Measurements from ENCODE around the gene BABAM2. TPM values are rescaled to one million over a fixed set of nuclear protein-coding genes. Genes with fewer than 3 reads are reported as not detected.

Gene BABAM2
- total RNA-seq, 3 donors from 2014 or later = 34.8 to 42.4 (median 41.3) TPM

- H3K9me3 ChIP-seq = no peaks in the 10 kb centered on the region
- intact Hi-C loops (cut with DNase I, micrococcal nuclease) = no loop called here
- TF ChIP-seq, protein P1, sequence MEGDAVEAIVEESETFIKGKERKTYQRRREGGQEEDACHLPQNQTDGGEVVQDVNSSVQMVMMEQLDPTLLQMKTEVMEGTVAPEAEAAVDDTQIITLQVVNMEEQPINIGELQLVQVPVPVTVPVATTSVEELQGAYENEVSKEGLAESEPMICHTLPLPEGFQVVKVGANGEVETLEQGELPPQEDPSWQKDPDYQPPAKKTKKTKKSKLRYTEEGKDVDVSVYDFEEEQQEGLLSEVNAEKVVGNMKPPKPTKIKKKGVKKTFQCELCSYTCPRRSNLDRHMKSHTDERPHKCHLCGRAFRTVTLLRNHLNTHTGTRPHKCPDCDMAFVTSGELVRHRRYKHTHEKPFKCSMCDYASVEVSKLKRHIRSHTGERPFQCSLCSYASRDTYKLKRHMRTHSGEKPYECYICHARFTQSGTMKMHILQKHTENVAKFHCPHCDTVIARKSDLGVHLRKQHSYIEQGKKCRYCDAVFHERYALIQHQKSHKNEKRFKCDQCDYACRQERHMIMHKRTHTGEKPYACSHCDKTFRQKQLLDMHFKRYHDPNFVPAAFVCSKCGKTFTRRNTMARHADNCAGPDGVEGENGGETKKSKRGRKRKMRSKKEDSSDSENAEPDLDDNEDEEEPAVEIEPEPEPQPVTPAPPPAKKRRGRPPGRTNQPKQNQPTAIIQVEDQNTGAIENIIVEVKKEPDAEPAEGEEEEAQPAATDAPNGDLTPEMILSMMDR (IDR thresholded peaks at IDR 0.05) = no peak
- no peak for ATAC-seq
- no peak overlapping the region for H3K4me3 ChIP-seq
- H3K4me1 ChIP-seq (ENCODE audit: low read depth) = peaks cover 19% of the 10 kb centered on the region
- no peaks in the 10 kb centered on the region for H3K36me3 ChIP-seq (ENCODE audit: low read depth)
- DNase-seq = no peak
Observed at GRCh38 chr2:28225473-28226080, 335.0 kb downstream of the BABAM2 start.

DNA sequence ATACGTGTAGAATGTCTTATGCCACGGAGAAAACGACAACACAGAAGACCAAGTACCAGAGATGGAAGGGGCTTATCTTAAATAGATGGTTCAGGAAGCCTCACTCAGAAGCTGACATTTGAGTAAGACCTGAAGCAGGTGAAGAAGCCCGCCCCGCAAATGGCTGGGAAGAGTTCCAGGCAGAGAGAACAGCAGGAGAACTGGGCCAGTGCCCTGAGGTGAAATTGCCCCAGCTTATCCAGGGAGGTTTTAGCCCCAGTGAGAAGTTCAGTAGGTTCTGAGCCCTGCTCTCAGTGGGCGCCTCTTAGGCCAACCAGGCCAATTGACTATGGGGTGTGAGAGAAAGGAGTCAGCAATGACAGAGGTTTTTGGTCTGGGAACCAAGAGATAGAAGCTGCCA, 336.0 kb downstream of the BABAM2 start:
- Histone ChIP-seq H3K9me3 (no peaks in the 10 kb centered on the region), H3K4me1 (ENCODE audit: low read depth) (peaks cover 23% of the 10 kb centered on the region), H3K4me3 (no peak overlapping the region), H3K36me3 (ENCODE audit: low read depth) (no peaks in the 10 kb centered on the region)
- DNase-seq = no peak
- no peak for ATAC-seq
- TF ChIP-seq, protein P1 (IDR thresholded peaks at IDR 0.05) = no peak
- intact Hi-C loops (cut with DNase I, micrococcal nuclease) = no loop called here

GRCh38 chr2:28227498-28227897, 337.0 kb downstream of the BABAM2 start:
- Histone ChIP-seq H3K4me3 (no peak overlapping the region), H3K9me3 (no peaks in the 10 kb centered on the region), H3K36me3 (ENCODE audit: low read depth) (no peaks in the 10 kb centered on the region), H3K4me1 (ENCODE audit: low read depth) (peaks cover 31% of the 10 kb centered on the region)
- TF ChIP-seq, protein P1 (IDR thresholded peaks at IDR 0.05) = no peak
- ATAC-seq (no peak), DNase-seq (no peak)
- intact Hi-C loops (cut with DNase I, micrococcal nuclease) = no loop called here

- DNase-seq = no peak
- Histone ChIP-seq H3K4me1 (ENCODE audit: low read depth) (peaks cover 39% of the 10 kb centered on the region), H3K9me3 (no peaks in the 10 kb centered on the region), H3K36me3 (ENCODE audit: low read depth) (no peaks in the 10 kb centered on the region), H3K4me3 (no peak overlapping the region)
- ATAC-seq = no peak
- TF ChIP-seq, protein P1 (IDR thresholded peaks at IDR 0.05) = peak; percentile 16
- intact Hi-C loops (cut with DNase I, micrococcal nuclease) = no loop called here
Observed at GRCh38 chr2:28228434-28228995, 338.0 kb downstream of the BABAM2 start.

DNA sequence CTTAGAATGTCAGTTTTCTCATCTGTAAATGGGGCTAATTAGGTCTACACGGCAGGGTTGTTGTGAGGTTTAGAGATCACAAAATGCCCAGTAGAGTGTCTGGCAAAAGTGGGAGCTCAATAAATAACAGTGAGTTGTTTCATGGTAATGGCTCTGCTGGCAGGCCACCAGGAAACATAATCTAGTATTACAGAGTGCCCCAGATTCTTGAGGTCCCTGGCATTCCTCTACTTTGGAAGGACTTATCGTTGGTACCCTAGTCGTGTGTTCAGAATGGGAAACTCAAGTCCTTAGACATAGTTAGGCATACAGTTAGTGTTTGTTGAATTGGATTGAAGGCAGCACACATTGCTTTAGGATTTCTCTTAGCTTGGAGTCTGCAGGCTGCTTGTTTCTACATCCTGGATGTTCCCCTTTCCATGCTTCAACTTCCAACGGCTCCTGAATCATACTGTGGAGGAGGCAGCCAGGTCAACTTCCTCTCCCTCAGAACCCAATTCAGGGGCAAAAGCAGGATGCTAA, 340.6 kb downstream of the BABAM2 start:
- intact Hi-C loops (cut with DNase I, micrococcal nuclease) = no loop called here
- no peak for DNase-seq
- Histone ChIP-seq H3K4me1 (ENCODE audit: low read depth) (peaks cover 40% of the 10 kb centered on the region), H3K4me3 (no peak overlapping the region), H3K36me3 (ENCODE audit: low read depth) (no peaks in the 10 kb centered on the region), H3K9me3 (no peaks in the 10 kb centered on the region)
- no peak for ATAC-seq
- TF ChIP-seq, protein P1 (IDR thresholded peaks at IDR 0.05) = no peak

All from mucosa of descending colon (tissue), 3 donors.